DMS53 treated with DMSO at 0.1 percent for 48 hours (cell line): ENCODE results near the gene TTC28.

ENCODE experiments used
- DNase-seq: peaks from one replicate; lab custom pipeline; 2025; ENCODE audit not compliant: unreplicated experiment; lab: John Stamatoyannopoulos, UW

TTC28 gene

GRCh38 chr22:28147401-28147800 lies 532.2 kb downstream of the TTC28 start:
- DNase-seq: no peak

- DNase-seq: no peak
Observed at GRCh38 chr22:28146401-28147314, 533.0 kb downstream of the TTC28 start.

- no peak for DNase-seq
Observed at GRCh38 chr22:28143961-28144745, 535.5 kb downstream of the TTC28 start.

- DNase-seq: no peak
Observed at GRCh38 chr22:28143241-28143865, 536.3 kb downstream of the TTC28 start.

GRCh38 chr22:28142361-28142961 lies 537.2 kb downstream of the TTC28 start:
- no peak for DNase-seq

GRCh38 chr22:28141614-28142013 lies 538.0 kb downstream of the TTC28 start:
- no peak for DNase-seq

GRCh38 chr22:28139961-28140360 lies 539.7 kb downstream of the TTC28 start:
- DNase-seq: no peak

- DNase-seq: no peak
Observed at GRCh38 chr22:28139516-28139915, 540.1 kb downstream of the TTC28 start.

- no peak for DNase-seq
Observed at GRCh38 chr22:28137036-28137435, 542.6 kb downstream of the TTC28 start.

- DNase-seq: no peak
Observed at GRCh38 chr22:28132466-28132865, 547.2 kb downstream of the TTC28 start.

GRCh38 chr22:28129319-28129962 lies 550.2 kb downstream of the TTC28 start:
- DNase-seq: no peak

- DNase-seq: no peak
Observed at GRCh38 chr22:28128827-28129226, 550.8 kb downstream of the TTC28 start.

- no peak for DNase-seq
Observed at GRCh38 chr22:28125799-28126198, 553.8 kb downstream of the TTC28 start.

GRCh38 chr22:28123989-28124766 lies 555.5 kb downstream of the TTC28 start:
- DNase-seq: no peak

- DNase-seq: no peak
Observed at GRCh38 chr22:28120691-28121592, 558.7 kb downstream of the TTC28 start.

GRCh38 chr22:28118957-28119631 lies 560.5 kb downstream of the TTC28 start:
- DNase-seq: no peak

- DNase-seq: no peak
Observed at GRCh38 chr22:28116219-28116673, 563.4 kb downstream of the TTC28 start.

GRCh38 chr22:28115426-28115825 lies 564.2 kb downstream of the TTC28 start:
- DNase-seq: no peak
